ENCODE results near the gene TBC1D1.

Gene TBC1D1

DNA sequence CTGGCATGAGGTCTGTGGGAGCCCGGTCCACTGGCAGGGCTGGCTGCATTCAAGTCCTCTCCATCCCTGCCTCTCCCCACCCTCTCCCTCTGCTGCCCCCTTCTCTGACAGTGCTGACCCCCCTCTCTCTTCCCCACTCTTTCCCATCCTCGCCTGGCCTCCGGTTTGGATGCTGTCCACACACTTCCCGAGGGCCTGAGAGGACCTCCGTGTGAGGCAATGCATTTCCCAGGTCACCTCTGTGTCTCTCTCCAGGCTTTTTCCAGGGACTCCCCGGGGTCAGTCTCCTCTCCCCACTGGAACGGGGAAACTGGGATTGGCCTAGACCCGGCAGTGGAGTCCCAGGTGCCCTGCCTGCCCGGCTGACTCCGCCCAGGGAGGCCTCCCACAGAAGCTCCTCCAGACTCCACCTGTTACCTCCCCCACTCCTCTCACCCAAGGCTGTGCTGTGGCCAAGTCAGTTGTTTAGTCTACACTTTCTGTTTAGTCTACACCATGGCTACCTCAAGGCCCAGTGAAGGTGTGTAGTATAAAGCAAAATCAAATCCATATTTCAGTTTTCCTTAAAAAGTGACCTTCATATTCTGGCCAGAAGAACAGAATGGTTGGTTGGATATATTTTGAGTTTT is 216.1 kb downstream of the TBC1D1 start:
- Histone ChIP-seq H2BK12ac (ENCODE audit: low read length) (no peak overlapping the region), H3K9me3 (ENCODE audit: insufficient read depth, low read depth, low read length) (no peaks in the 10 kb centered on the region), H3K79me1 (ENCODE audit: low read length) (no peaks in the 10 kb centered on the region), H3K79me2 (ENCODE audit: control insufficient read depth, insufficient read depth, low read length, poor library complexity) (no peaks in the 10 kb centered on the region), H2AK5ac (ENCODE audit: low read length) (no peak overlapping the region), H3K4me3 (ENCODE audit: low read depth, low read length) (no peak overlapping the region), H3K18ac (ENCODE audit: low read length) (no peak overlapping the region), H4K8ac (ENCODE audit: low read depth, low read length) (no peak overlapping the region), H2BK120ac (ENCODE audit: insufficient read depth, low read length, poor library complexity) (no peak overlapping the region), H3K27me3 (ENCODE audit: insufficient read depth, low read length) (no peaks in the 10 kb centered on the region), H3K4me1 (ENCODE audit: control insufficient read depth in 1 of 2, insufficient read depth in 2 of 2, low read length in 2 of 2) (peaks cover 4 to 6% of the 10 kb centered on the region in 2 experiments), H4K12ac (ENCODE audit: low read depth, low read length) (no peak overlapping the region), H3K4me2 (ENCODE audit: low read length) (no peak overlapping the region), H3K4ac (ENCODE audit: low read depth, low read length) (no peak overlapping the region), H2BK5ac (ENCODE audit: low read depth, low read length, poor library complexity) (no peak overlapping the region), H3K27ac (ENCODE audit: low read depth, low read length) (no peak overlapping the region), H3K9ac (ENCODE audit: low read length) (no peak overlapping the region), H3K14ac (ENCODE audit: low read length) (no peak overlapping the region), H3K36me3 (ENCODE audit: control insufficient read depth in 1 of 2, insufficient read depth in 2 of 2, low read length in 2 of 2) (peaks cover 22 to 35% of the 10 kb centered on the region in 2 experiments), H4K91ac (ENCODE audit: low read depth, low read length) (no peak overlapping the region), H2AFZ (ENCODE audit: insufficient read depth, low read length, poor library complexity) (no peak overlapping the region), H3K23ac (ENCODE audit: low read length) (no peak overlapping the region)
- no CpG with 5 or more reads among the region's 10 CpGs for WGBS (ENCODE audit: extremely low coverage, insufficient coverage, insufficient read length)
- no peak for DNase-seq

DNA sequence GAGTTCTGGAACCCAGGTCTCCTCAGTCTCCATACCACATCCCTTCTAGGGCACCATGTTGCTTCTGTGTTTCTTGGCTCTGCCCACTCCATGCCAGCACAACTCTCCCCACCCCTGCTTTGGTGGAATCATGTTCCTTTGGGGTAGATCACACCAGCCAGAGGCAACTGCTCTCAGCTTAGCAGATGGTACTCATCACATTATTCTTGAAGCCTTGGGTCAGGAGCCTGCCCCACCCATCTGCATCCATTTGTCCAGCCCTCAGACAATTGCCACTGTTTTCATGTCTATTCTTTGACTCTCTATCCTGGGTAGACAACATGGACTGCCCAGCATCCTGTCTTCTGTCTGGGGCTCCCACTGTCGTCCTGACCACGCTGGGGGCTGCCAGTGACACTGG is 216.9 kb downstream of the TBC1D1 start:
- no peak overlapping the region for H3K18ac ChIP-seq (ENCODE audit: low read length)
- H2AK5ac ChIP-seq (ENCODE audit: low read length), result no peak overlapping the region
- DNase-seq, result no peak
- no peak overlapping the region for H4K91ac ChIP-seq (ENCODE audit: low read depth, low read length)
- no peak overlapping the region for H4K12ac ChIP-seq (ENCODE audit: low read depth, low read length)
- no peak overlapping the region for H4K8ac ChIP-seq (ENCODE audit: low read depth, low read length)
- no peaks in the 10 kb centered on the region for H3K27me3 ChIP-seq (ENCODE audit: insufficient read depth, low read length)
- no peak overlapping the region for H2BK12ac ChIP-seq (ENCODE audit: low read length)
- no CpG with 5 or more reads among the region's 2 CpGs for WGBS (ENCODE audit: extremely low coverage, insufficient coverage, insufficient read length)
- no peak overlapping the region for H3K23ac ChIP-seq (ENCODE audit: low read length)
- no peak overlapping the region for H2BK5ac ChIP-seq (ENCODE audit: low read depth, low read length, poor library complexity)
- peaks cover 22 to 35% of the 10 kb centered on the region in 2 experiments for H3K36me3 ChIP-seq (ENCODE audit: control insufficient read depth in 1 of 2, insufficient read depth in 2 of 2, low read length in 2 of 2)
- no peak overlapping the region for H2BK120ac ChIP-seq (ENCODE audit: insufficient read depth, low read length, poor library complexity)
- no peak overlapping the region for H3K4me2 ChIP-seq (ENCODE audit: low read length)
- no peak overlapping the region for H3K4ac ChIP-seq (ENCODE audit: low read depth, low read length)
- H2AFZ ChIP-seq (ENCODE audit: insufficient read depth, low read length, poor library complexity), result no peak overlapping the region
- H3K4me1 ChIP-seq (ENCODE audit: control insufficient read depth in 1 of 2, insufficient read depth in 2 of 2, low read length in 2 of 2), result peaks cover 4 to 6% of the 10 kb centered on the region in 2 experiments
- no peak overlapping the region for H3K4me3 ChIP-seq (ENCODE audit: low read depth, low read length)
- H3K79me2 ChIP-seq (ENCODE audit: control insufficient read depth, insufficient read depth, low read length, poor library complexity), result no peaks in the 10 kb centered on the region
- H3K9ac ChIP-seq (ENCODE audit: low read length), result no peak overlapping the region
- H3K9me3 ChIP-seq (ENCODE audit: insufficient read depth, low read depth, low read length), result no peaks in the 10 kb centered on the region
- H3K14ac ChIP-seq (ENCODE audit: low read length), result no peak overlapping the region
- no peaks in the 10 kb centered on the region for H3K79me1 ChIP-seq (ENCODE audit: low read length)
- no peak overlapping the region for H3K27ac ChIP-seq (ENCODE audit: low read depth, low read length)

DNA sequence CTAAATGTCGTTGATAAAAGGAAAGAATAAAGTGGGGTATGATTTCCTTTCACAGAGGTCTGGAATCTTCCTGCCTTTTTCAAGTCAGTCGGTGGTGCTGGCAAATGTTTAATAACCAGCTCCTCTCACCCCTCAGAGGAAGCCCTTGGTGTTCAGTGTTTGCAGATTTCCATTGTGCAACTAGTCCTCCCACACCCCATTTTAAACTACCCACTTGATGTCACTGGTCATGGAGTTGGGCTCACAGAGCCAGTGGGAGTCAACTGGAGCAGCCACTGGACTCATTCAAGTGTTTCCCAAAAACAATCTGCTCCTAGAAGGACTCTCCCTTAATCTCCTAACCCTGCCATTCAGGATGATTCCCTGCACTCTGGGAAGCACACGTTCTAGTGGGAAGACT is 218.5 kb downstream of the TBC1D1 start:
- Histone ChIP-seq H4K12ac (ENCODE audit: low read depth, low read length) (no peak overlapping the region), H3K36me3 (ENCODE audit: control insufficient read depth in 1 of 2, insufficient read depth in 2 of 2, low read length in 2 of 2) (peaks cover 18 to 32% of the 10 kb centered on the region in 2 experiments), H4K91ac (ENCODE audit: low read depth, low read length) (no peak overlapping the region), H3K18ac (ENCODE audit: low read length) (no peak overlapping the region), H3K79me1 (ENCODE audit: low read length) (no peaks in the 10 kb centered on the region), H3K4me3 (ENCODE audit: low read depth, low read length) (no peak overlapping the region), H3K9me3 (ENCODE audit: insufficient read depth, low read depth, low read length) (no peaks in the 10 kb centered on the region), H2AK5ac (ENCODE audit: low read length) (no peak overlapping the region), H3K4me2 (ENCODE audit: low read length) (no peak overlapping the region), H2BK12ac (ENCODE audit: low read length) (no peak overlapping the region), H3K4me1 (ENCODE audit: control insufficient read depth in 1 of 2, insufficient read depth in 2 of 2, low read length in 2 of 2) (peaks cover 4 to 12% of the 10 kb centered on the region in 2 experiments), H3K23ac (ENCODE audit: low read length) (no peak overlapping the region), H3K79me2 (ENCODE audit: control insufficient read depth, insufficient read depth, low read length, poor library complexity) (no peaks in the 10 kb centered on the region), H3K27ac (ENCODE audit: low read depth, low read length) (no peak overlapping the region), H2BK5ac (ENCODE audit: low read depth, low read length, poor library complexity) (no peak overlapping the region), H3K9ac (ENCODE audit: low read length) (no peak overlapping the region), H4K8ac (ENCODE audit: low read depth, low read length) (no peak overlapping the region), H3K4ac (ENCODE audit: low read depth, low read length) (no peak overlapping the region), H3K27me3 (ENCODE audit: insufficient read depth, low read length) (no peaks in the 10 kb centered on the region), H2AFZ (ENCODE audit: insufficient read depth, low read length, poor library complexity) (no peak overlapping the region), H3K14ac (ENCODE audit: low read length) (no peak overlapping the region), H2BK120ac (ENCODE audit: insufficient read depth, low read length, poor library complexity) (no peak overlapping the region)
- no CpG with 5 or more reads among the region's 3 CpGs for WGBS (ENCODE audit: extremely low coverage, insufficient coverage, insufficient read length)
- DNase-seq, result no peak

DNA sequence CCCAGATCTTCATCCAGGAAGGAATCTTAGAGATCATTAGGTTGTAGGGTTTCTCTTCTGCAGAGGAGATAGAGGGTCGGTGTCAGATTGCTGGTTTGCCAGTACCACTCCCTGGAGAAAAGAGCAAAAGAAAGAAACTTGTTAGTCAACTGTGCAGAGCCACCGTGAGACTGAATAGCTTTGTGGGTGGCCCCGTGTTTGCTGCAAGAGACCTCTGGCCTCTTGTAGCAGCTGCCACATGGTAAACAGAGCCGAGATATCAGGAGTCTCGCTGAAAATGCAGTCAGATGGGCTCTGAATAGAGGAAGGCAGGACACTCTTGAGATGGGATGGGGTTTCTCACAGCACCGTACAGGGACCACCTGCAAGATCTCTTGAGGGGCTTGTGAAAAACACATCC is 219.0 kb downstream of the TBC1D1 start:
- H3K4me2 ChIP-seq (ENCODE audit: low read length), result no peak overlapping the region
- H3K4me1 ChIP-seq (ENCODE audit: control insufficient read depth in 1 of 2, insufficient read depth in 2 of 2, low read length in 2 of 2), result peaks cover 4 to 12% of the 10 kb centered on the region in 2 experiments
- H4K12ac ChIP-seq (ENCODE audit: low read depth, low read length), result no peak overlapping the region
- no peak overlapping the region for H4K8ac ChIP-seq (ENCODE audit: low read depth, low read length)
- no peaks in the 10 kb centered on the region for H3K9me3 ChIP-seq (ENCODE audit: insufficient read depth, low read depth, low read length)
- no peak overlapping the region for H3K18ac ChIP-seq (ENCODE audit: low read length)
- no peak overlapping the region for H2AK5ac ChIP-seq (ENCODE audit: low read length)
- H2BK12ac ChIP-seq (ENCODE audit: low read length), result no peak overlapping the region
- H2AFZ ChIP-seq (ENCODE audit: insufficient read depth, low read length, poor library complexity), result no peak overlapping the region
- H3K14ac ChIP-seq (ENCODE audit: low read length), result no peak overlapping the region
- H3K4me3 ChIP-seq (ENCODE audit: low read depth, low read length), result no peak overlapping the region
- DNase-seq, result no peak
- no peaks in the 10 kb centered on the region for H3K27me3 ChIP-seq (ENCODE audit: insufficient read depth, low read length)
- no peak overlapping the region for H3K27ac ChIP-seq (ENCODE audit: low read depth, low read length)
- no peak overlapping the region for H3K4ac ChIP-seq (ENCODE audit: low read depth, low read length)
- no peak overlapping the region for H3K9ac ChIP-seq (ENCODE audit: low read length)
- no peak overlapping the region for H4K91ac ChIP-seq (ENCODE audit: low read depth, low read length)
- H2BK5ac ChIP-seq (ENCODE audit: low read depth, low read length, poor library complexity), result no peak overlapping the region
- peaks cover 17 to 32% of the 10 kb centered on the region in 2 experiments for H3K36me3 ChIP-seq (ENCODE audit: control insufficient read depth in 1 of 2, insufficient read depth in 2 of 2, low read length in 2 of 2)
- WGBS (ENCODE audit: extremely low coverage, insufficient coverage, insufficient read length), result no CpG with 5 or more reads among the region's 6 CpGs
- H3K79me1 ChIP-seq (ENCODE audit: low read length), result no peaks in the 10 kb centered on the region
- H2BK120ac ChIP-seq (ENCODE audit: insufficient read depth, low read length, poor library complexity), result no peak overlapping the region
- no peak overlapping the region for H3K23ac ChIP-seq (ENCODE audit: low read length)
- no peaks in the 10 kb centered on the region for H3K79me2 ChIP-seq (ENCODE audit: control insufficient read depth, insufficient read depth, low read length, poor library complexity)

Data from trophoblast cell (in vitro differentiated cells and primary cell).